Sigmoid colon (tissue), 7 donors: Measurements from ENCODE around the gene CBLL1. TPM values are rescaled to one million over a fixed set of nuclear protein-coding genes. Genes with fewer than 3 reads are reported as not detected.

ENCODE experiments used
- DNase-seq: peaks from one replicate; pipeline ENCODE4 v3.0.0-alpha.2; 2019
- H3K27ac ChIP-seq, 4 donors: fragments of 200-600 bp; sonication (generic); one replicate each; pipeline ENCODE4 v1.5.1; 2016 to 2019; ENCODE audit warnings: mild to moderate bottlenecking in 1 of 4
- H3K27me3 ChIP-seq, 3 donors: fragments of 200-600 bp; sonication (generic); one replicate each; pipeline ENCODE4 v1.5.1; 2019; ENCODE audit warnings: mild to moderate bottlenecking in 1 of 3
- H3K36me3 ChIP-seq, 4 donors: fragments of 200-600 bp; sonication (generic); one replicate each; pipeline ENCODE4 v1.5.1; 2016 to 2019
- H3K4me1 ChIP-seq, 4 donors: fragments of 200-600 bp; sonication (generic); one replicate each; pipeline ENCODE4 v1.5.1; 2017 to 2019
- H3K4me3 ChIP-seq, 4 donors: fragments of 200-600 bp; sonication (generic); one replicate each; pipeline ENCODE4 v1.5.1; 2017 to 2019; ENCODE audit warnings: mild to moderate bottlenecking in 2 of 4, moderate library complexity in 1 of 4
- H3K9me3 ChIP-seq, 4 donors: fragments of 200-600 bp in 3 of 4; sonication (generic) in 3 of 4; one replicate each; pipeline versions ENCODE4 v1.5.1 to v1.6.1; 2013 to 2019
- CTCF ChIP-seq, 4 experiments: fragments of 450-650 bp in 3 of 4; fragments of 200-600 bp in 1 of 4; IDR thresholded peaks; one replicate each; pipeline ENCODE4 v1.5.1; 2016 to 2019; ENCODE audit warnings: antibody characterized with exemption in 4 of 4, mild to moderate bottlenecking in 3 of 4, moderate library complexity in 2 of 4
- EP300 ChIP-seq, 4 donors: sonication (generic); formaldehyde crosslinking; IDR thresholded peaks; one replicate each; pipeline ENCODE4 v1.6.1; 2017; ENCODE audit warnings: antibody characterized with exemption in 4 of 4
- POLR2A ChIP-seq, 2 donors: fragments of 450-650 bp; IDR thresholded peaks; one replicate each; pipeline ENCODE4 v1.6.1; 2016; ENCODE audit warnings: antibody characterized with exemption in 2 of 2, mild to moderate bottlenecking in 2 of 2, moderate library complexity in 2 of 2
- POLR2AphosphoS5 ChIP-seq, 4 donors: sonication (generic); formaldehyde crosslinking; IDR thresholded peaks; one replicate each; pipeline ENCODE4 v1.6.1; 2017; ENCODE audit warnings: antibody characterized with exemption in 4 of 4
- WGBS, 2 donors: extraction: QIAGEN DNeasy Blood & Tissue Kit; methylation state at CpG; one replicate each; pipeline ENCODE4 v1.1.7; 2013; 5-methylcytosine and 5-hydroxymethylcytosine counted together
- intact Hi-C: fragments of 100-400 bp; cut with DNase I; formaldehyde crosslinking; loops from one replicate; pipeline ENCODE4 v1.15.1; 2023
- polyA plus RNA-seq, 3 donors: library from polyadenylated mRNA; stranded (reverse); fragments of 200-250 nt; gene quantifications; one replicate each; pipeline ENCODE4 v1.2.3, GENCODE V29; 2013
- total RNA-seq, 4 donors: library from RNA; depleted of rRNA; stranded (reverse); fragments of >200 nt; gene quantifications; one replicate each; pipeline ENCODE4 v1.1.0, GENCODE V29; 2016
- donor health status: healthy with polysubstance abuse.
- donor health status: Bipolar disorder and iron deficiency.
- donor health status: healthy.

Gene CBLL1
- total and polyA plus RNA-seq, 7 donors = 6.7 to 47.4 (median 25.2) TPM

GRCh38 chr7:107700570-107700969 lies 43.4 kb upstream of the CBLL1 start:
- Histone ChIP-seq H3K27ac (no peak overlapping the region), H3K36me3 (no peaks in the 10 kb centered on the region), H3K9me3 (no peaks in the 10 kb centered on the region), H3K4me1 (no peaks in the 10 kb centered on the region), H3K4me3 (no peak overlapping the region), H3K27me3 (no peaks in the 10 kb centered on the region)
- TF ChIP-seq CTCF (IDR thresholded peaks at IDR 0.05) = no peak
- TF ChIP-seq EP300 (IDR thresholded peaks at IDR 0.05) = no peak
- TF ChIP-seq POLR2A (IDR thresholded peaks at IDR 0.05) = no peak
- TF ChIP-seq POLR2AphosphoS5 (IDR thresholded peaks at IDR 0.05) = no peak
- intact Hi-C loops = no loop called here
- no peak for DNase-seq

- WGBS, 2 donors = 71 to 89% methylated on average over 3 of the region's 3 CpGs
- intact Hi-C loops = no loop called here
These were observed 42.8 kb upstream of the CBLL1 start for GRCh38 chr7:107701191-107701590.

GRCh38 chr7:107703219-107703618 lies 40.7 kb upstream of the CBLL1 start:
- TF ChIP-seq EP300 (IDR thresholded peaks at IDR 0.05) (no peak), POLR2A (IDR thresholded peaks at IDR 0.05) (no peak), CTCF (IDR thresholded peaks at IDR 0.05) (no peak), POLR2AphosphoS5 (IDR thresholded peaks at IDR 0.05) (no peak)
- Histone ChIP-seq H3K36me3 (no peaks in the 10 kb centered on the region), H3K4me3 (no peak overlapping the region), H3K9me3 (no peaks in the 10 kb centered on the region), H3K27ac (no peak overlapping the region), H3K4me1 (no peaks in the 10 kb centered on the region), H3K27me3 (no peaks in the 10 kb centered on the region)
- DNase-seq = no peak
- intact Hi-C loops = no loop called here

More at GRCh38 chr7:107701191-107701590, 42.8 kb upstream of the CBLL1 start:
- H3K4me3 ChIP-seq = no peak overlapping the region
- H3K4me1 ChIP-seq = no peaks in the 10 kb centered on the region
- H3K27me3 ChIP-seq = no peaks in the 10 kb centered on the region
- no peak overlapping the region for H3K27ac ChIP-seq
- no peaks in the 10 kb centered on the region for H3K9me3 ChIP-seq
- TF ChIP-seq EP300 (IDR thresholded peaks at IDR 0.05) = no peak
- TF ChIP-seq CTCF (IDR thresholded peaks at IDR 0.05) = no peak
- TF ChIP-seq POLR2AphosphoS5 (IDR thresholded peaks at IDR 0.05) = no peak
- no peak for TF ChIP-seq POLR2A (IDR thresholded peaks at IDR 0.05)
- no peak for DNase-seq
- no peaks in the 10 kb centered on the region for H3K36me3 ChIP-seq

- DNase-seq = no peak
- Histone ChIP-seq H3K36me3 (no peaks in the 10 kb centered on the region), H3K4me1 (no peaks in the 10 kb centered on the region), H3K27ac (no peak overlapping the region), H3K4me3 (no peak overlapping the region), H3K9me3 (no peaks in the 10 kb centered on the region), H3K27me3 (no peaks in the 10 kb centered on the region)
- TF ChIP-seq POLR2AphosphoS5 (IDR thresholded peaks at IDR 0.05) (no peak), EP300 (IDR thresholded peaks at IDR 0.05) (no peak), CTCF (IDR thresholded peaks at IDR 0.05) (no peak), POLR2A (IDR thresholded peaks at IDR 0.05) (no peak)
- 80 to 84% methylated on average over 3 of the region's 3 CpGs for WGBS, 2 donors
- intact Hi-C loops = no loop called here
These were observed 40.1 kb upstream of the CBLL1 start for GRCh38 chr7:107703872-107704271.

- no peak for DNase-seq
- no peaks in the 10 kb centered on the region for H3K36me3 ChIP-seq
- intact Hi-C loops = no loop called here
- no peak overlapping the region for H3K27ac ChIP-seq
- H3K27me3 ChIP-seq = no peaks in the 10 kb centered on the region
- no peaks in the 10 kb centered on the region for H3K4me1 ChIP-seq
- TF ChIP-seq CTCF (IDR thresholded peaks at IDR 0.05) (no peak), POLR2A (IDR thresholded peaks at IDR 0.05) (no peak), POLR2AphosphoS5 (IDR thresholded peaks at IDR 0.05) (no peak), EP300 (IDR thresholded peaks at IDR 0.05) (no peak)
- 96 to 98% methylated on average over 2 of the region's 2 CpGs for WGBS, 2 donors
- no peak overlapping the region for H3K4me3 ChIP-seq
- no peaks in the 10 kb centered on the region for H3K9me3 ChIP-seq
These were observed 35.0 kb upstream of the CBLL1 start for GRCh38 chr7:107708956-107709355.
